GM12865 (cell line): ENCODE results near the gene PINK1.
A peak's percentile ranks its signal among the peaks of the same experiment; 100 is the strongest.

Experiments
- DNase-seq: peaks from one replicate; pipeline ENCODE4 v3.0.0; 2010; ENCODE audit warnings: low read depth
- H3K4me3 ChIP-seq: 2 replicates; pipeline ENCODE4 v1.5.1; 2011; ENCODE audit warnings: mild to moderate bottlenecking, low read depth, low read length, control low read depth
- CTCF ChIP-seq: IDR thresholded peaks from 2 replicates; pipeline ENCODE4 v1.5.1; 2011; ENCODE audit warnings: low read length, control low read depth, low read depth, inconsistent platforms; ENCODE audit not compliant: insufficient read depth; ENCODE audit errors: missing control alignments

The PINK1 gene

GRCh38 chr1:20634065-20634593 lies 871 bp downstream of the PINK1 start:
- no peak for TF ChIP-seq CTCF
- H3K4me3 ChIP-seq: peak overlapping the region; percentile 64
- DNase-seq: no peak

GRCh38 chr1:20634594-20635084 lies 1.4 kb downstream of the PINK1 start:
- TF ChIP-seq CTCF: no peak
- H3K4me3 ChIP-seq: peak overlapping the region; percentile 64; the same call in 1 of the 2 replicates

GRCh38 chr1:20636785-20637347 lies 3.6 kb downstream of the PINK1 start:
- H3K4me3 ChIP-seq: no peak overlapping the region
- DNase-seq: no peak
- no peak for TF ChIP-seq CTCF

More at GRCh38 chr1:20634594-20635084, 1.4 kb downstream of the PINK1 start:
- no peak for DNase-seq

GRCh38 chr1:20640183-20640597 lies 6.9 kb downstream of the PINK1 start:
- TF ChIP-seq CTCF: peak; percentile 69
- DNase-seq: peak; percentile 75
- no peak overlapping the region for H3K4me3 ChIP-seq

- no peak for TF ChIP-seq CTCF
- DNase-seq: no peak
- no peak overlapping the region for H3K4me3 ChIP-seq
These were observed 8.7 kb downstream of the PINK1 start for GRCh38 chr1:20641975-20642374.

- TF ChIP-seq CTCF: no peak
- DNase-seq: no peak
These were observed 9.8 kb downstream of the PINK1 start for GRCh38 chr1:20643080-20643479.

GRCh38 chr1:20644416-20644815 lies 11.2 kb downstream of the PINK1 start:
- no peak for TF ChIP-seq CTCF
- DNase-seq: no peak
- no peak overlapping the region for H3K4me3 ChIP-seq

More at GRCh38 chr1:20643080-20643479, 9.8 kb downstream of the PINK1 start:
- no peak overlapping the region for H3K4me3 ChIP-seq
